Inflammatory macrophage (primary cell): Measurements from ENCODE around the gene DNAJC2.
"Not testable (repeated sequence)": the region's sequence is repeated elsewhere in the genome, so short reads cannot be mapped to it uniquely, and the experiment has no call there.

Experiments
- DNase-seq, 2 donors: peaks; one replicate each; pipeline ENCODE4 v3.0.0-alpha.2; 2020 to 2022

Gene DNAJC2

DNA sequence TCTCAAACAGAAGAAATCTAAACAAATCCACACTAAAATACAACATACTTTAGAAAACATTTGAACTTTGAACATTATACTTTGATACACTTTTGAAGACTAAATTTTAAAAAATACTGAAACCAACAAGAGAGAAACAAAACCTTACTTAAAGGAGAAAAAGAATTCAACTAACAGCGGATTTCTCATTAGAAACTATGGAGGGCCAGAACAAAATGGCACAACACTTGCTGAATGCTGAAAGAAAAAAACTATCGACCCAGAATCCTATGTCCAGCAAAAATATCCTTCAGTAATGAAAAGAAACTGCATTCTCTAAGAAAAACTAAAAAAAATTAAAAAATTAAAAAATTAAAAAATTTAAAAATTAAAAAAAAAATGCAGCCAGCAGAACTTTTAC lies 80.5 kb downstream of the DNAJC2 start:
- not testable (repeated sequence) for DNase-seq
